Dermis blood vessel endothelial cell (primary cell): ENCODE results near the gene LAMA3. TPM values are rescaled to one million over a fixed set of nuclear protein-coding genes. Genes with fewer than 3 reads are reported as not detected.

Experiments used
- DNase-seq: peaks from one replicate; pipeline ENCODE4 v3.0.0; 2010
- total RNA-seq: library from RNA; depleted of rRNA; stranded (reverse); fragments of >200 nt; gene quantifications from 2 replicates; pipeline ENCODE4 v1.2.3, GENCODE V29; 2014

Gene LAMA3
- total RNA-seq, 1 donor from 2014 or later: 14.1 TPM

- DNase-seq: no peak
Observed at GRCh38 chr18:23825496-23825895, 136.2 kb downstream of the LAMA3 start.

GRCh38 chr18:23825978-23826405, 136.7 kb downstream of the LAMA3 start:
- DNase-seq: peak; percentile 96

- DNase-seq: peak; percentile 63
Observed at GRCh38 chr18:23826850-23827620, 137.8 kb downstream of the LAMA3 start.

GRCh38 chr18:23827681-23828080, 138.4 kb downstream of the LAMA3 start:
- no peak for DNase-seq

- peak; percentile 94 for DNase-seq
Observed at GRCh38 chr18:23828426-23828825, 139.2 kb downstream of the LAMA3 start.

DNA sequence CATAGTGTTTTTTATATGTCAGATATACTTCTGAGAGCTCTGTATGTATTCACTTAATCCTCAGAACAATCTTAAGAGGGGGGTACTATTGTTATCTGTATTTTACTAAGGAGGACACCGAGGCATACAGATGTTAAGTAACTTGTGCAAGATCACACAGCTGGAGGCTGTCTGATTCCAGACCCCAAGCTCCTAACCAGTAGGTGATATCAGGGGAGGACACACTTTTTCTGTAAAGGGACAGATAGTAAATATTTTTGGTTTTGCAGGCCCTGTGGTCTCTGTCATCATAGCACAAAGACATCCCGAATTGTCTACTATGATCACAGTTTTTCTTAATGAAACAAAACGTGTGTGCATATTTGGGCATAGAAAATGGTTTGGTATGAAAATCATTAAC, 143.7 kb downstream of the LAMA3 start:
- no peak for DNase-seq

GRCh38 chr18:23833714-23834113, 144.5 kb downstream of the LAMA3 start:
- no peak for DNase-seq

- DNase-seq: no peak
Observed at GRCh38 chr18:23835091-23835490, 145.8 kb downstream of the LAMA3 start.

- no peak for DNase-seq
Observed at GRCh38 chr18:23835506-23835905, 146.3 kb downstream of the LAMA3 start.

GRCh38 chr18:23837591-23837990, 148.3 kb downstream of the LAMA3 start:
- peak; percentile 89 for DNase-seq

GRCh38 chr18:23838233-23838632, 149.0 kb downstream of the LAMA3 start:
- no peak for DNase-seq

DNA sequence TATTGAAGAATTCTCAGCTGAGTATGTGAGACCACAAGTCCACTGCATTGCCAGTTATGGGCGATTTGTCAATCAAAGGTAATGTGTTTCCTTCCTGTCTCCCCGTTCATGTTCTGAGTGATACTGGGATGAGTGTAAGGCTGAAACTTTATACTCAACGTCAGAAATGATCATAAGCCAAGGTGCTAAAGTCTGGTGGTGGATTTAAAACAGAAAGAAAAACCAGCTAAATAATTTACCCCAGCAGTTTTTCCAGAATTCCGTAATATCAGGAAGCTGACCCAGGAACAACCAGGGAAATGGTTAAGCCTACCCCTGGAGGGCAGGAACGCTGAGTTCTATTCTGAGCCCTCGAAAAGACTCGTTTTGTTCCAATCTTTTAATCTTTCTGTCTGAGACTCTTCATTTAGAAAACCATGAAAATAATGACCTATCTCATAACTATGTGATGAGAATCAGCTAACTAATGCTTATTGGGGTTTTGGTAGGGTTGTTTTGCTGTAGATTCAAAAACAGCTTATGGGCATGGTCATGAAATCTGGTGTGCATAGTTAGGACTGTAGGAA, 149.6 kb downstream of the LAMA3 start:
- peak; percentile 67 for DNase-seq

DNA sequence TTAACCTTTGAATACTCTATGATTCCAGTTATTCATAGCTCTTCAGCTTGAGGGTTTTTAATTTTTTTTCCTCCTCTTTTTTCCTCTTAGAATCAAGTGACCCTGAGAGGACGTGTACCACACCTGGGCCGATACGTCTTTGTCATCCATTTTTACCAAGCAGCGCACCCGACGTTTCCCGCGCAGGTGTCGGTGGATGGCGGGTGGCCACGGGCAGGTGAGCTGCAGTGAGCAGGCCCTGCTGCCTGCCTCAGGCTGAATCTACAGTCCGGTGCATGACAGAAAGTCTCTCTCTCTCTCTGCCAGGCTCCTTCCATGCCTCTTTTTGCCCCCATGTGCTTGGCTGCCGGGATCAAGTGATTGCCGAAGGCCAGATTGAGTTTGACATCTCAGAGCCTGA, 153.1 kb downstream of the LAMA3 start:
- no peak for DNase-seq

GRCh38 chr18:23844991-23845680, 155.9 kb downstream of the LAMA3 start:
- no peak for DNase-seq

- no peak for DNase-seq
Observed at GRCh38 chr18:23845988-23846630, 156.9 kb downstream of the LAMA3 start.

- no peak for DNase-seq
Observed at GRCh38 chr18:23847321-23847986, 158.2 kb downstream of the LAMA3 start.

DNA sequence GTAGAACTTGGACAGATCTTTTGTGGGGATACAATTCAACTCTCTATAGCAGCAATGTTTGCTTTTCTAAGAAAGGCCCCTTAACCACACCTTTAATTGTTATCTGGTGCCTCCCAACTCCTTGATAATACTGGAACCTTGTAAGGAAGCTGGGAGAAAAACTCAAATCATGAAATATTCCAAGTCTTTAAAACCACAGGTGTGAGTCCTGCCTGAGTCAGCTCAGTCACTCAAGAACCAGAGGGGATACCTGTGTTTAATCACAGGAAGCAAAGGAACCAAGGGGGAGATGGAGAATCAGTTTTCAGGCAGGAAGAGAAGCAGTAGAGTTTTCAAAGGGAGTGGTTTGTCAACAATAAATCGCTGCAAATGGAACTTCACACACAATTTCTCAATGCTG, 159.9 kb downstream of the LAMA3 start:
- no peak for DNase-seq

- no peak for DNase-seq
Observed at GRCh38 chr18:23850215-23850614, 161.0 kb downstream of the LAMA3 start.

- DNase-seq: no peak
Observed at GRCh38 chr18:23851470-23852002, 162.3 kb downstream of the LAMA3 start.

GRCh38 chr18:23852236-23853045, 163.2 kb downstream of the LAMA3 start:
- no peak for DNase-seq

DNA sequence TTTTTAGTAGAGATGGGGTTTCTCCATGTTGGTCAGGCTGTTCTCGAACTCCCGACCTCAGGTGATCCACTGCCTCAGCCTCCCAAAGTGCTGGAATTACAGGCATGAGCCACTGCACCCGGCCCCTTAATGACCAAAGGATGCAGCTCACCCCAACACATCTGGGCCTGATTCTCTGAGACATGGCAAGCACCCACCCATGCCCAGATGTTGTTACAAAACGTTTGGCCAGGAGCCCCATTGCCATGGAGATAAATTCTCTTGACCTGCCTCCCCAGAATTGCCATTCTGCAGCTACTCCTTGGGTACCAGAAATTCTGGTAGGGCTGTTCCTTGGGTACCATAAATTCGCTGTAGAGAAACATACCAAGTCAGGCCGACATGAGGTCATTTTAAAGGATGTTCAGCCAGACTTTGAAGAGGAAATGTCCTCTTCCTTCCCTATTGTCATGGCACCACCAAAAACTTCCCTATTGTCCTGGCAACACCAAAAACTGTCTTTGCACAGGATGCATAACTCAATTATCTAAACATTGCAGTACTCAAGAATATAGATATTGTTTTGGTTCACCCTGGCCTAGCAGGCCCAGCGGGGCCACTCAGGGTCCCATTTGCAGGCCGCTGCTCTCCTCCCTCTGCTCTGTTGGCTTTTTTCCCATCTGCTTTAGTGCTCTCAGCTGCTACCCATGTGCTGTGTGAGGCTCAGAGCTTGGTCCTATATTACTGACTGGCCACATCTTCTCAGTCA, 164.4 kb downstream of the LAMA3 start:
- DNase-seq: peak; percentile 91
